ENCODE measurements around the gene SLC1A7.
"Not testable (repeated sequence)": the region's sequence is repeated elsewhere in the genome, so short reads cannot be mapped to it uniquely, and the experiment has no call there.

The SLC1A7 gene

DNA sequence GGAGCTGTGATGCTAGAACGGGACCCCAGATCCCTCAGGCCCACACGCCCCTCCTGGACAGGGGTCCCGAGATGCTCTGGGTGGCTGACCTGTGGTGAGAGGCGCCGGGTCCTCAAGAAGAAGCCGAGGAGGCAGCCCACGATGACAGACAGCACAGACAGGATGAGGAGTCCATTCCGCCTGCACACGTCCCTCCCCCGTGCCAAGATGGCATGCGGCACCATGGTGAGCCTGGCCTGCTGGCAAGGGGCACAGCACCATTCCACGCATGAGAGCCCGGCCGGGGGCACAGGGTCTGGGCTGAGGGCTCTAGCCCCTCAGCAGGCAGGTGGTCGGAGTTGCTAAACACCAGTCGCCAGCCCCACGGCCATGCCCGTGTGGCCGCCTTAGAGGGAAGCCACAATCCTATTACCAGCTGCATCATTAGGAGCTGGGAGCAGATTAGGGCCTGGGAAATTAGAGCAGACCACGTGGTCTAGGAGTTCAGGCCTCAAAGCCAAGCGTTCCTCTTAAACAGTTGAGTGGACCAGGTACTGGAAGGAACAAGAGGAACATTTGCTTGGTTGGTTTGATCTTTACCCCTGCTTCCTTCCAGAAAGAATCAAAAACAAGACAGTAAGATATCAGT, at the start of gene SLC1A7:
Gene SLC1A7 (minus strand): TSS at position 413 of the 628 bp plus-strand sequence. CDS start 189 bp downstream, at position 224.
- no peak for DNase-seq (ENCODE audit: extremely low read depth in 1 of 2, low read depth in 1 of 2)

DNA sequence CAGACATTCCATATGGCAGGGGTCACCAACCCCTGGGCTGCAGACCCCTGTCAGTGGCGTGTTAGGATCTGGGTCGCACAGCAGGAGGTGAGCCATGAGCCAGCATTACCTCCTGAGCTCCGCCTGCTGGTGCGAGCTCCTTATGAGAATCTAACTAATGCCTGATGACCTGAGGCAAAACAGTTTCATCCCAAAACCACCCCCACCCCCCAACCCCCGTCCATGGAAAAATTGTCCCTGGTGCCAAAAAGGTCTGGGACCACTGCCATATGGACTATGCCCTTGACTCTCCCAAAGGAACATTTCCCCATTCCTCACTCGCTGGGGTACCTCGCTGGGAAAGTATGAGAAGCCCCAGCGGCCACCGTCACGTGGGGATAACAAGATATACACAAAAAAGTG, 47.8 kb upstream of the SLC1A7 start:
- no peak for DNase-seq (ENCODE audit: extremely low read depth in 1 of 2, low read depth in 1 of 2)

DNA sequence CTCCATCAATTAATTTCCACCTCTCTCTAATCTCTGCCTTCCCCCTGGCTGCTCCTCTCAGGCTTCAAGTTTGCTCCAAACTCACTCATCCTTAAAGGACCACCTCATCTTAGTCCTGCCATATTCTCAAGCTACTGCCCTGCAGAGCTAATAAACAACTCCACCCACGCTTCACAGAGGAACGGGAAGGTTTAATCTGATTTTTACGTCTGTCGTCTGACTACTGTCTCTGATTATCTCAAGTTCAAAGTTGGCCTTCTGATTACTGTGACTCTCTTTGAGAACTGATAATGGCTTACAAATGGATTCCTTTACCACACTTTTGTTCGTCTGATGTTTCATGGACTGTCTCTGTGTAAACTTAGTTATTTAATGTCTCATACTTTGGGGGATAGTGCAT, 46.6 kb upstream of the SLC1A7 start:
- DNase-seq (ENCODE audit: extremely low read depth in 1 of 2, low read depth in 1 of 2) = no peak

DNA sequence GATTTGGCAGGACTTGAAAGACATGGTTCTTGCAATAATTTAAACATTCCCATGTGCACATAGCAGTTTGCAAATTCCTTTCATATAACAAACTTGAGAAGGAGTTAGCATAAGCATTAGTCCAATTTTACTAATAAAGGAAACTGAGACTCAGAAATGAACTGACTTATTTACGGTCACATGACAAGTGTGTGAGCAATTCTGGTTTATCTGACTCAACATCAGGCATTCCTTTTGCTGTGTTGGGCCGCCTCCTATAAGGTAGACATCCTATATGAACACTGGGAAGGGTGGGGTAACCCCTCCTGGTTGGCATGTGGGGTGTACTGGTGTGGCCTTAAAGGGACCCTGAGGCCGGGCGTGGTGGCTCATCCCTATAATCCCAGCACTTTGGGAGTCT, 45.7 kb upstream of the SLC1A7 start:
- no peak for DNase-seq (ENCODE audit: extremely low read depth in 1 of 2, low read depth in 1 of 2)

DNA sequence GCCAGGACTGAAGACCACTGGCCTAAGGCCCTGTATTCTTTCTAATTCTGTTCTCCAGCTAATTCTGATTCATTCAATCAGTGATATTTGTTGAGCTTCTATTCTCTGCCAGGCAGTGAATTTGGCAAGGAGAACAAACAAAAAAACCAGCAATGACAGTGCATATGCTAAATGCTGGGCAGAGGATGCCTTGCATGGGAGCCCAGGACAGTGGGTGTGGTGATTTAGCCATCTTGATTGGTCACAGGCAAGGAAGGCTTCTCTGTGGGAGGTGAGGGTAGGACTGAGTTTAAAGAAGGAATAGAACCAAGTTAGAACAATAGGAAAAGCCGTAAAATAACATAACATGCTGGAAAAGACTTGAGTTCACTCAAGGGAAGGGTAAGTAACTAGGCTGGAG, 45.0 kb upstream of the SLC1A7 start:
- no peak for DNase-seq (ENCODE audit: extremely low read depth in 1 of 2, low read depth in 1 of 2)

DNA sequence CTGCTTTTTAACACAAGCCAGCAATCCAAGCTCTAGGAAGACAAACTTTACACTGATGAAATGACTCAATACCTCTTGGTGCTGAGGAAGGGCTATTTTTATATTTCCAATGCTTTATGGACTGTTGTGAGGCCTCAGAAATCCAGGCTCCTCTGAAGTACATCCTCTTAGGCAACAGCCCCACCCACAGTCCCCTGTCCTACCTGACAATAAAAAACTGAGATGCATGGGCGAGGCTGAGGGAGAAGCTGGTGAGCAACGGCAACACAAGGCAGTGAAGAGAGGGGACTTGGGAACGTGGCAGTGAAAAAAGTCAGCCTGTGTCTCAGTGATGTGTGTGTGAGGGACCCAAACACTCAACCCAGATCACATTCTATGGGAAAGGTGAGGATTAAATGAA, 44.1 kb upstream of the SLC1A7 start:
- no peak for DNase-seq (ENCODE audit: extremely low read depth in 1 of 2, low read depth in 1 of 2)

DNA sequence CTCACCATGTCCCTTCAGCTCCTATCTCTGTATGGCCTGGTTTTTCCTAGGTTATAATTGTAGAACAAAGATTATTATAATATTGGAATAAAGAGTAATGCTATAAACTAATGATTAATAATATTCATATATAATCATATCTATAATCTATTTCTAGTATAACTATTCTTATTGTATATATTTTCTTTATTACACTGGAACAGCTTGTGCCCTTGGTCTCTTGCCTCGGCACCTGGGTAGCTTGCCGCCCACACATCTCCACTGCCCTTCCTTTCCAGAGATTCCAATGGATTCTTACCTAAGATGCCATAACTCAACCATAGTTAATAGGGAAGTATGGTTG, 43.5 kb upstream of the SLC1A7 start:
- not testable (repeated sequence) for DNase-seq (ENCODE audit: extremely low read depth in 1 of 2, low read depth in 1 of 2)

DNA sequence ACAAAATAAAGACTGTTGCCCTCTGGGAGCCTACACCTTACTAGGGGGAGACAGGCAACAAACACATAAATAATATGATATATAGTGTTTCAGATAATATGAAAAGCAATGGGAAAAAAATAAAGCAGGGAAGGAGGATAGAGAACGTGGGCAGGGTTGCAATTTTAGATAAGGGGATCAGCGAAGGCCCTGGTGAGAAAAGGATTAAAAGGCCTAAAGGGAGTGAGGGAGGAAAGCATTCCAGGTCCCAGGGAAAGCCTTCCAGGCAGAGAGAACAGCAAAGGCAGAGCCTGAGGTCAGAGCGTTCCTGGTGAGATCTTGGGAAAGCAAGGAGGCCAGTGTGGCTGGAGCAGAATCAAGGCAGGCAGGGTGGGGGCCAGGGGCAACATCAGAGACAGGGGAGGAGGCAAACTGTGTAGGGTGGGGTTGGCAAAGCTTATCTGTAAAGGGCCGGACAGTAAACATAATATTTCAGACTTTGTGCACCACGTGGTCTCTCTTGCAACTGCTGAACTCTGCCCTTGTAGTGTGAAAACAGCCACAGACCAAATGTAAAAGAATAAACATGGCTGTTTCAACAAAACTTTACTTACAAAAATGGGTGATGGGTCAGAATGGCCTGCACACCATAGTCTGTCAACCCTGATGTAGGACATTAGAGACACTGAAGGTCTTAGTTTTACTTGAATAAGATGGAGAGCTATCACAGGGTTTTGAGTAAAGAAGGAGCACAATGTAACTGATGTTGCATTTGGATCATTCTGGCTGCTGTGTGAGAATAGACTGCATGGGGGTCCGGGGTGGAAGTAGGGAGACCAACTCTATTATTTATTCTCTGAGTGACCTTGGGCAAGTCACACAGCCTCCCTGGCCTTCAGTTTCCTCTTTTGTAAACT, 40.9 kb upstream of the SLC1A7 start:
- DNase-seq (ENCODE audit: extremely low read depth in 1 of 2, low read depth in 1 of 2) = no peak

DNA sequence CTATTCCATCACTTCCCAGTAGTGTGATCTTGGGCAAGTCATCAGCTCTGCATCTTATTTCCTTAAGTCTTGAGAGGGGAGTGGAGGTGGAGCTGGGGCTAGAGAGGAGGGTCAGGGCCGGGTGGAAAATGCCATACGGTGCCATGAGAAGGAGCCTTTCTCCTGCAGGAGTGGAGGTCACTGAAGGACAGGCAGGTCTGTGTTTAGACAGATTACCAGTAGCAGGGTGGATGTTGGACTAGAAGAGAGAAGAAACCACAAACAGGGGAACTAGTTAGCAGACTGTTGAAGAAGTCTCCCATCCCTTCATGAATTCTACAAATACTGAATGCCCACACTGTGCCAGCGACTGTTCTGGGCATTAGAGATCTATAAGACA, 40.3 kb upstream of the SLC1A7 start:
- DNase-seq (ENCODE audit: extremely low read depth in 1 of 2, low read depth in 1 of 2) = no peak

DNA sequence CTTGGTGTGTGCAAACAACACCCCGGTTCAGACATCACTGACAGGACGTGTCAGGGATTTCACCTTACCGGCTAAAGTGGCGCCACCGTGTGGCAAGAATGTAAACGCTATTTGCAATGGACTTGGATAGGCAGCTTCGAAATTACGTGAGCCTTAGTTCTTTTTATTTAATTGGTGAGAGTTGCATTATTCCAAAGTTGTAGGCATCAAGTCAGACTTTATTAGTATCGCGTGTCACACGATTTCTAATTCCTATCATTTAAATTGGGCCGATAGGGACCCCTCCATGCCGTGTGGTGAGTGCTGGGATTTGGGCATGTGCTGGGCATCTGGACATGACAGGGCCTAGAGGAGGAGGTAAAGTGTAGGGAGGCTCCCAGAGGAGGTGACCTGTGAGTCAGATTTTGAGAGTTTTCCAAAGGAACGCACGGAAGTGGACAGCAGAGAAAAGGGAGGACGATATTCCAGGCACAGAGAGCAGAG, 39.7 kb upstream of the SLC1A7 start:
- peak; percentile 42 to 72 for DNase-seq (ENCODE audit: extremely low read depth in 1 of 2, low read depth in 1 of 2)

DNA sequence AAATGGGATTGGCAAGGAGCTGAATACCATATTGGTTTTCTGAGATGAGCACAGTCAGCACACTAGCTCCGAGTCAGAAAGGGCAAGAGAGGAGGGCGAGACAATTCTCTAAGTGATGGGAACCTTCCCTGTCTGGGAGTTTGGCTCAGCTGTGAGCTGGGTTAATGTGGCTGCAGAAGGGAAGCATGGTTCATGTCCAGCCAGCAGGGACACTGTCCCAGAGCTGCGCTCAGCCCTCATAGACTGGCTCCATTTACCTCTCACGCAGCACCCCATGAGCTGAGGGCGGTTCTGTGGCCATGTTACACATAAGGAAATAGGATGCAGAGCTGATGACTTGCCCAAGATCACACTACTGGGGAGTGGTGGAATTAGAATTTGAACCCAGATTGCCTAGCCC, 38.5 kb upstream of the SLC1A7 start:
- no peak for DNase-seq (ENCODE audit: extremely low read depth in 1 of 2, low read depth in 1 of 2)

DNA sequence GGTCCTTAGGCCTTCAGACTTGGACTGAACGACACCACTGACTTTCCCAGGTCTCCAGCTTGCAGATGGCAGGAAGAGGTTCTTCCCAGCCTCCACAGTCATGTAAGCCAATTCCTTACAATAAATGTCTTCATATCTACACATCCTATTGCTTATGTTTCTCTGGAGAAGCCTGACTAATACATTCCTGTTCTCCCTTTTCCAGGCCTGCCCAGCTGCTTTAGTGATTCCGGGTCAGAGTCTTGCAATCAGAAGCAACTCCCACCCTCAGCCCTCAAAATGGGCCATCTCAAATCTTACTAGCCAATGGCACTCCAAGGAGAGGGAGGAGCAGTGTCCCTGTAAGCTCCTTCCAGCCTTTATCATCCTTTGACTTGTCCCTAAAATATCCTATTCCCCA, 37.8 kb upstream of the SLC1A7 start:
- DNase-seq (ENCODE audit: extremely low read depth in 1 of 2, low read depth in 1 of 2) = no peak

DNA sequence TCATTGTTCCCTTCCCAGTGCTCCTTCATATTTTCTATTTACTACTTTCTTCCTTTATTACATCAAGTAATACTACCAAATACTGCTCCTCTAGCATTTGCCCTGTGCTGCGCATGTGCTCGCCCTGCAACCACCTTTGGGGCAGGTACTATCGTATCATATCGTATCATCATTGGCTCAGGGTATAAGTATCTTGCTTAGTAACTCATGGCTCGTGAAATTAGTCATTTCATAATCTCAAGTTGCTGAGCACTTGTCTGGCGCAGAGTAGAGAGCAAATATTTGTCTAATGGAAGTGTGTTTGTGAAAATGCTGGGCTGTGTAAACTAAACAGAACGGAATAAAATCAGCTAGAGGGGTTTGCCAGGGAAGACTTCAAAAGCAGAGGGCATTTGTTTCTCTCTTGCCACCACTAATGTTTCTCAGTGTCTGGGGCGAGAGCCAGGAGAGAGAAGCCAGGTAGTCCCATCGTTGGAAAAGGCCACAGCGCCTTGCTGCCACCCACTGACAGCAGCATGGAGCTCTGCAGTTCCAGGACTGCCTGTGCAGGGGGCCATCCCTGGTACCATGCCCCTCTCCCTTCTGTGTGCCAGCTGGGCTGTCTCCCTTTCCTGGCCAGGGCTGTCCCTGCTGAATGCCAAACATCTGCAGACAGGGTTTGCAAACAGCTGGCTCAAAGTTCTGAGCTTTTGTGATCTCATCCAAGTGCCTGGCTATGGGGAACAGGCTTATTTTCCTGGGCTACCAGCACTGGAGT, 34.2 kb upstream of the SLC1A7 start:
- no peak for DNase-seq (ENCODE audit: extremely low read depth in 1 of 2, low read depth in 1 of 2)

DNA sequence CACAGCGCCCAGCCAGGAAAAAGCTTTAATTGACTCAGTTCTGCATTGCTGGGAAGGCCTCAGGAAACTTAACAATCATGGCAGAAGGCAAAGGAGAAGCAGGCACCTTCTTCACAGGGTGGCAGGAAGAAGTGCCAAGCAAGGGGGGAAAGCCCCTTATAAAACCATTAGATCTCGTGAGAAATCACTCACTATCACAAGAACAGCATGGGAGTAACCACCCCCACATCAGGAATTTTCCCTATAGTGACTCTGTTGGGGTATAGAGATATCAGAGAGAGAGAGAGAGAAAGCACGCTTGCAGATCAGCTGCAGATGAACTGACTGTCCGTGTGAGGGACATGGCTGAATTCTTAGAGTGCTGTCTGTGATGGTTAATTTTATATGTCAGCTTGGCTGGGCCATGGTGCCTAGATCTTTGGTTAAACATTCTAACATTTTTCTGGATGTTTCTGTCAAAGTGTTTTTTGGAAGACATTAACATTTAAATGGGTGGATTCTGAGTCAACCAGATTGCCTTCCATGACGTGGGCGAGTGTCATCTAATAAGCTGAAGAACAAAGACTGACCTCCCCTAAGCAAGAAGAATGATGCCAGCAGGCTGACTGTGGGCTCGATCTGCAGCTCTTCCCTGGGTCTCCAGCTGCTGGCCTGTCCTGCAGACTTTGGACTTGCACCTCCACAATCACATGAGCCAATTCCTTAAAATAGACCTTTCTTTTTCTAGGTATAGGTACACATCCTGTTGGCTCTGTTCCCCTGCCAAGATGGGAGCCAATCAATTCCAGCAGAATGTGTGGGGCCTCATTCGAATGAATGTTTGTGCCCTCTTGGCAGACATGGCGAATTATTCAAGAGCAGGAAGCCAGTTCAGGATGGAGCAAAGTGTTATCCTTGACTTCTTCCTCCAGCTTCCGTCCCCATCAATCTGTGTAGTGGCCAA, 32.8 kb upstream of the SLC1A7 start:
- DNase-seq (ENCODE audit: extremely low read depth in 1 of 2, low read depth in 1 of 2) = no peak

DNA sequence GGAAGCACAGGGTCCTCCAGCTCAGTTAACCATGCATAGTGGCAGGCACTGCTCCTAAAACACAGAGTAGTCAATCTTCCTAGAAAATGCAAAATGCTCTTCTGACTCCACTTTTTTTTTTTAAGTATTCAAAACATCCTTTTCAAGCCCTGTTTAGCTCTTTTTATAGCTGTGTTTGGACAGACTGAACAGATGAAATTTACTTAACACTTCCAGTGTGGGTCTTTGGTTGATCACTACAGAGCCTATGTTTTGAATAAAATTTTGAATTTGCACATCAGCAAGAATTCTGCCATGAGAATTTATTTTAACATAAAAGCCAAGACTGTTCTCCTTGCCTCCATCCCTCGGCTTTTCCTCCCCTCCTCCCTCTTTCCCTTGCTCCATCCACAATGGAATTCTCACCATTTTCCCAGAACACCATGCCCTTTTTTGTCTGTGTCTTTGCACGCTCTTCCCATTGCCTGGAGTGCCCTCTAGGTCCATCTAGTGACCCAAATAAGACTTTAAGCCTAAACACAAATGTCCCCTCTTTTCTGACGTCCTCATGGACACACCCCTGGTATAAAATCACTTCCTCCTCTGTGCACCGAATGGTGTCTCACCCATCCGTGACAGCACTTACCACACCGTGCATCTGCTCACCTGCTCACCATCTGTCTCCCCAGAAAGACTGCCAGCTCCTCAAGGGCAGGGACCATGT, 30.1 kb upstream of the SLC1A7 start:
- no peak for DNase-seq (ENCODE audit: extremely low read depth in 1 of 2, low read depth in 1 of 2)

DNA sequence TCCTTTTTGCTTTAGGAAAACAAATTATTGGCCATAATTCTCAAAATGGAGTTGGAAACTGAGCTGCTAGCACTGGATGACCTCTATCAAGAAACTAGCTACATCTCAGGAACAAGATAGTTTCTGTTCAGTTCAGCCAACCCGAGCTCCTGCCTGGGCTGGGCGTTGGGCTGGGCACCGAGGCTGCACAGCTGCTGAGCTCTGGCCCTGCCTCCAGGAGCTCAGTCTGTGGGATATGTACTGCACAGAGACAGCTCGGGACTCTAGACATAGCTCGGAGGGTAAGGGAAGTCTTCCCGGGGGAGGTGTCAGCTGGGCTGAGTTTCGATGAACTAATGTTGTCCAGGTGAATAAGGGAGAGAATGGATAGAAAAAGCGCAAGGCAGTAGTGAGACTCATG, 24.5 kb upstream of the SLC1A7 start:
- DNase-seq (ENCODE audit: extremely low read depth in 1 of 2, low read depth in 1 of 2) = no peak

DNA sequence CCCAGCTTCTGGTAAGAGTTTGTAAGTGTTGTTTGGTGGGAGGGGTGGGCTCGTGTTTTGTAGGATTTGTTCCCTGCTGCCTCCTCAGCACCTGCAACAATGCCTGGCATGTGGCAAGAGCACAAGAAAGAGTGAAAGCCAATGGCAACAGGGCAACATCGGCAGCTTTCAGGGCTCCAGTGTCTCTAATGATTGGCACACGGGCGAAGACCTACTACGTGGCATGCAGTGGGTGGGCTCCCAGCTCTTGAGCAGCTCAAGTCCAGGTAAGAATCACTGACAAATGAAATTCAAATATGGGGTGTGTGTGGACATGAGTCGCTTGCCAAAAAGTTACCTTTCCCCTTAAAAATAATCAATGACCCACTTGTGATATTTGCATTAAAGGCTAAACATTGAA, 23.9 kb upstream of the SLC1A7 start:
- DNase-seq (ENCODE audit: extremely low read depth in 1 of 2, low read depth in 1 of 2) = no peak

DNA sequence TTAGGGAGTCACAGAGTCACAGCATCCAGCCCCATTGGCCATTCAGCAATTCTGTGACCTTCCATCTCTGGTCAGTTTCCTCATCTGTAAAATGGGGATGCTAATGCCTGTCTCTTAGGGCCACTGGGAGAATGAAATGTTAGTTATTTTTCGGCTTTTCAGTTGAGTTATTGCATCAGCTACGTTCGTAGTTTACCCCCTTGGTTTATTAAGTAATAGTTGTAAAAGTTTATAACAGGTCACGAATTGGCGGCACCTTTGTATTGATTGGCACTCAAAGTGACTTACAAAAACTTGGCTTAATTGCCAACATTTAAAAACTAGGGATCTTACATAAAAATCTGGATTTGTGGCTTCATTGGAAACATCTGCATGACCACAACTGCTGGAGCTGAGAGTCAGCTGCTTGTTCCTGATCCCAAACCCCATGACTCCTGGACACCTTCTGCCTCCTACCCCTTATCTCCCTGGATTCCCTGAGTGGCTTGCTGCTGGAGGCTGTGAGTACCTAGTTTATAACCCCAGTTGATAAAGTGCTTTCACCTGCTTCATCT, 23.0 kb upstream of the SLC1A7 start:
- DNase-seq (ENCODE audit: extremely low read depth in 1 of 2, low read depth in 1 of 2) = no peak

DNA sequence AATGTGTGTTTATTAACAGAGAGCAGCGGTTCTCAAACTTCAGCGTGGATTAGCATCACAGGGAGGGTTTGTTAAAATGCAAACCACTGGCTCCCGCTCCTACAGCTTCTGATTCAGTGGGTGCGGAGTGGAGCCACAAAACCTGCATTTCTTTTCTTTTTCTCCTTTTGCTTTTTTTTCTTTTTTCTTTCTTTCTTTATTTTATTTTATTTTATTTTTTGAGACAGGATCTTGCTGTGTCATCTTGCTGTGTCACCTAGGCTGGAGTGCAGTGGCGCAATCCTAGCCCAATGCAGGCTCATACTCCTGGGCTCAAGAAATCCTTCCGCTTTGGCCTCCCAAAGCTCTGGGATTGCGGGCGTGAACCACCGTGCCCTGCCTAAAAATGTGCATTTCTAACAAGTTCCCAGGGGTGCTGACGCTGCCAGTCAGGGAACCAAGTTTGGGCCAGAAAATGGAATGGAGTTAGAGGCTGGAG, 20.9 kb upstream of the SLC1A7 start:
- no peak for DNase-seq (ENCODE audit: extremely low read depth in 1 of 2, low read depth in 1 of 2)

DNA sequence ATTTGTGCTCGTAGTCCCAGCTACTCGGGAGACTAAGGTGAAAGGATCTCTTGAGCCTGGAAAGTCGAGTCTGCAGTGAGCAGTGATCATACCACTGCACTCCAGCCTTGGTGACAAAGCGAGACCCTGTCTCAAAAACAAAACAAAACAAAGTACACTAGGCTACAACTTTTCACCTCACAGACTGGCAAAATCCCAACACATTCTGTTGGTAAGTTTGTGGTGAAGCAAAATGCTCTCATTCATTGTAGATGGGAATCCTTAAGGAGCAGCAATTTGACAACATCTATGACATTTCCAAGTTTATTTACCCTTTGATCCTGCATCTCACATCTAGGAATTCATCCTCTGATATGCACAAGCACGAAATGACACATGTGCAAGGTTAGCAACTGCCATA, 20.2 kb upstream of the SLC1A7 start:
- DNase-seq (ENCODE audit: extremely low read depth in 1 of 2, low read depth in 1 of 2) = no peak

All from activated CD8-positive, alpha-beta memory T cell treated with anti-CD3 and anti-CD28 coated beads for 1 hour (primary cell).